HT-29 (cell line): Measurements from ENCODE around the gene LZTS2. TPM values are rescaled to one million over a fixed set of nuclear protein-coding genes. Genes with fewer than 3 reads are reported as not detected.

Experiments
- DNase-seq: peaks from one replicate; pipeline ENCODE4 v3.0.0-alpha.2; 2015; ENCODE audit warnings: low spot score
- small RNA-seq: library from RNA; depleted of rRNA; stranded (forward); fragments of <200 nt; gene quantifications from one replicate; pipeline ENCODE3, GENCODE V24; 2014
- total RNA-seq: library from RNA; depleted of rRNA; stranded (reverse); fragments of >200 nt; shearing (Covaris generic); gene quantifications from 2 replicates; pipeline ENCODE4 v1.2.3, GENCODE V29; 2014; rRNA removed

The LZTS2 gene
- total RNA-seq, 1 experiment from 2014 or later, result 172 TPM

DNA sequence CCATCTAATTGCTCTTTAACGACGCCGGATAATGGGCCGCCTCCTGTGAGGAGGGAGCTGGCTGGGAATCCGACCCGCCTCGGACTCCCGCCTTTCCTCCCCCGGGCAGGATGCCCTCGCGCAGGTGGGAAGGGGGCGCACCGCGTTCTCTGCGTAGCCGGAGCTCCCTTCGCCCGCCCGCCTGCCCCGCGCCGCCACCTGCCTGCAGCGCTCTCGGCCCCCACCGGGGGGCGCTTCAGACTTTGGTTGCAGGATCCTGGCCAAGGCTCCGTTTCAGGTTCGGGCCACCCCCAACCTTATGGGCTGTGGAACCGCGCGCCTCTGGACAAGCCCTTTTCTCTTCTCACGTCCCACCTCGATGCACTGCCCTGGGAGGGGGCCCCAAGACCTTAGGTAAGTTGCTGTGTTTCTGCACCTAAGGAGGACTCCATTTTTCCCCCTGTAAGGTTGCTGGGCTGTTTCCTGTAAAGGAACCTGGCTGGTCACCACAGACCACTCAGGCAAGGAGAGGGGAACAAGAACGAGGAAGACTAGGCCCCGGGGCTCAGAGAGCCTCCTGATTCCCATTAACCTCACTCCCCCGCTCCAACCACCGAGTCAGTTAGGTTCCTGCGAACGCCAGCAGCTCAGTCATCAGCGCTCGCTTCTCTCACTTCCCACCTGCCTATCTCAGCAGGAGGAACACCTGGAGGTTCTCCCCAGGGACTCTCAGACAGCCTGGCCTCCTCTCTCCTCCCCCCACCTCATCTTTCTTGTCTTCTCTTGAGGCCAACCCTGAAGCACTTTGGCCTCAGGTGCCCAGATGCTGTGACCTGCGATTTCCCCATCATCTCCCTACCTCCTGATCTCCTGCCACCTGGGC, 50.8 kb downstream of the LZTS2 start:
- DNase-seq, result peak; percentile 71

- no peak for DNase-seq
These were observed 52.7 kb downstream of the LZTS2 start for GRCh38 chr10:101052285-101052684.

GRCh38 chr10:101053516-101053915, 53.9 kb downstream of the LZTS2 start:
- no peak for DNase-seq

DNA sequence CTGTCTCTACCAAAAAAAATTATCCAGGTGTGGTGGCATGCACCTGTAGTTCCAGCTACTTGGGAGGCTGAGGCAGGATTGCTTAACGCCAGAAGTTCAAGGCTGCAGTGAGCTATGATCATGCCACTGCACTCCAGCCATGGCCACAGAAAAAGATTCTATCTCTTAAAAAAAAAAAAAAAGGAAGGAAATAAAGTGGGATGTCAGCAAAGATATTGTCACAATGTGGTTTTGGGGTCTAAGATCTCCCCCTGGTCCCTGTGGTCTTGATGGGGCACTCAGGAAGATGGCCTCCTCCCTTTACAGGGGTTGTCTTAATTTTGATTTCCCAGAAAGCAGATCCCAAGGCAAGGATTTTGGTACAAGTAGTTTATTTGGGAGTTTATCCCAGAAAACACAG, 54.7 kb downstream of the LZTS2 start:
- DNase-seq, result no peak

GRCh38 chr10:101054876-101055275, 55.3 kb downstream of the LZTS2 start:
- DNase-seq, result no peak

DNA sequence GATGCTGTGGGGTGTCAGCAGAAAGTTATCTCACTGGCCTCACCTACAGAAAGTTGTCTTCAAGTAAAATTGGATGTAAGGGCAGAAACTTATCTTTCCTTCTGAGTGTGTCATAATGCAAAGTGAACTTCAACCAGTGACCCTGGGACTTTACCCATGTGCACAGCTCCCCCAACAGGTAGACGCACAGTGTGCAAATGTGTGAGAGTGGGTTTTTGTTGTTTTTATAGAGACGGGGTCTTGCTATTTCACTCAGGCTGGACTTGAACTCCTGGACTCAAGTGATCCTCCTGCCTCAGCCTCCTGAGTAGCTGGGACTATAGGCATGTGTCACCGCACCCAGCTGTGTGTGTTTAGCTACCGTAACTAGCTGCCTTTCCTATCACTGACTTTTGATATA, 55.8 kb downstream of the LZTS2 start:
- DNase-seq, result no peak

GRCh38 chr10:101056365-101057151, 57.0 kb downstream of the LZTS2 start:
- no peak for DNase-seq

Small RNA genes within 50 kb of the gene (small RNA-seq; reads per million reads assigned to genes)
- gene MIR608, result not detected

Other genes with a start within 250 kb of the LZTS2 start
- gene SLF2, start 86.8 kb upstream of the LZTS2 start, total RNA-seq, result 15.7 and 19.4 TPM in 2 replicates
- gene SEMA4G, start 30.3 kb upstream of the LZTS2 start, total RNA-seq, result 24.6 and 29.6 TPM in 2 replicates
- gene MRPL43, start 12.3 kb upstream of the LZTS2 start, total RNA-seq, result 141 and 174 TPM in 2 replicates
- gene TWNK, start 12.3 kb upstream of the LZTS2 start, total RNA-seq, result 15.9 and 18.8 TPM in 2 replicates
- gene PDZD7, start 31.3 kb downstream of the LZTS2 start, total RNA-seq, result 6.3 and 7.4 TPM in 2 replicates
- gene SFXN3, start 31.4 kb downstream of the LZTS2 start, total RNA-seq, result 90.8 and 101 TPM in 2 replicates
- gene KAZALD1, start 62.2 kb downstream of the LZTS2 start, total RNA-seq, result 13.0 and 15.6 TPM in 2 replicates
- not detected in 2 replicates for gene TLX1, start 131.5 kb downstream of the LZTS2 start, total RNA-seq
- gene LBX1, start 229.7 kb downstream of the LZTS2 start, total RNA-seq, result not detected in 2 replicates